Measurements from ENCODE around the gene ITCH.

Gene ITCH

GRCh38 chr20:34443546-34443945, 80.5 kb downstream of the ITCH start:
- Histone ChIP-seq H3F3A (ENCODE audit: insufficient read depth) (no peaks in the 10 kb centered on the region), H3K79me2 (ENCODE audit: insufficient read depth, low read length) (no peaks in the 10 kb centered on the region)
- TF ChIP-seq EZH2phosphoT487 (conservative IDR thresholded peaks at IDR 0.05; ENCODE audit: low read length): no peak
- TF ChIP-seq CTCF (IDR thresholded peaks at IDR 0.05; ENCODE audit: insufficient read depth, low read length, poor library complexity, severe bottlenecking): no peak

GRCh38 chr20:34445177-34446065, 82.3 kb downstream of the ITCH start:
- no peak overlapping the region for H2AFZ ChIP-seq (ENCODE audit: low read depth, low read length, severe bottlenecking)
- H4K20me1 ChIP-seq (ENCODE audit: low read depth, low read length): no peaks in the 10 kb centered on the region
- H3K27me3 ChIP-seq (ENCODE audit: low read length): no peaks in the 10 kb centered on the region
- H3K9me2 ChIP-seq (replicated peaks; ENCODE audit: insufficient read depth, low read length): no peaks in the 10 kb centered on the region
- peaks cover 47% of the 10 kb centered on the region for H3K36me3 ChIP-seq (ENCODE audit: low read length)
- H3K79me2 ChIP-seq (ENCODE audit: insufficient read depth, low read length): no peaks in the 10 kb centered on the region
- no peak overlapping the region for H3K9ac ChIP-seq (ENCODE audit: low read length)
- H3K9me3 ChIP-seq (ENCODE audit: insufficient read depth, low read length): no peaks in the 10 kb centered on the region
- no peak overlapping the region for H3K4me3 ChIP-seq (ENCODE audit: insufficient read depth, low read length, poor library complexity, severe bottlenecking)
- H3K27ac ChIP-seq (ENCODE audit: low read depth, low read length): no peak overlapping the region
- TF ChIP-seq CTCF (IDR thresholded peaks at IDR 0.05; ENCODE audit: insufficient read depth, low read length, poor library complexity, severe bottlenecking): no peak
- TF ChIP-seq EZH2phosphoT487 (conservative IDR thresholded peaks at IDR 0.05; ENCODE audit: low read length): no peak
- no peak overlapping the region for H3K4me2 ChIP-seq (ENCODE audit: low read depth, low read length, poor library complexity, severe bottlenecking)
- no peaks in the 10 kb centered on the region for H3F3A ChIP-seq (ENCODE audit: insufficient read depth)

More at GRCh38 chr20:34443546-34443945, 80.5 kb downstream of the ITCH start:
- H3K9ac ChIP-seq (ENCODE audit: low read length): no peak overlapping the region
- H3K4me3 ChIP-seq (ENCODE audit: insufficient read depth, low read length, poor library complexity, severe bottlenecking): no peak overlapping the region
- H2AFZ ChIP-seq (ENCODE audit: low read depth, low read length, severe bottlenecking): no peak overlapping the region
- H3K9me3 ChIP-seq (ENCODE audit: insufficient read depth, low read length): no peaks in the 10 kb centered on the region
- no peaks in the 10 kb centered on the region for H3K9me2 ChIP-seq (replicated peaks; ENCODE audit: insufficient read depth, low read length)
- H3K27ac ChIP-seq (ENCODE audit: low read depth, low read length): no peak overlapping the region
- H3K36me3 ChIP-seq (ENCODE audit: low read length): peaks cover 49% of the 10 kb centered on the region
- no peak overlapping the region for H3K4me2 ChIP-seq (ENCODE audit: low read depth, low read length, poor library complexity, severe bottlenecking)
- H3K27me3 ChIP-seq (ENCODE audit: low read length): no peaks in the 10 kb centered on the region
- H4K20me1 ChIP-seq (ENCODE audit: low read depth, low read length): no peaks in the 10 kb centered on the region

GRCh38 chr20:34448517-34448916, 85.4 kb downstream of the ITCH start:
- peaks cover 40% of the 10 kb centered on the region for H3K36me3 ChIP-seq (ENCODE audit: low read length)
- no peak overlapping the region for H3K9ac ChIP-seq (ENCODE audit: low read length)
- no peaks in the 10 kb centered on the region for H3K9me2 ChIP-seq (replicated peaks; ENCODE audit: insufficient read depth, low read length)
- no peaks in the 10 kb centered on the region for H3K27me3 ChIP-seq (ENCODE audit: low read length)
- H3K4me3 ChIP-seq (ENCODE audit: insufficient read depth, low read length, poor library complexity, severe bottlenecking): no peak overlapping the region
- H3K79me2 ChIP-seq (ENCODE audit: insufficient read depth, low read length): no peaks in the 10 kb centered on the region
- H3K27ac ChIP-seq (ENCODE audit: low read depth, low read length): no peak overlapping the region
- no peak overlapping the region for H2AFZ ChIP-seq (ENCODE audit: low read depth, low read length, severe bottlenecking)
- no peaks in the 10 kb centered on the region for H3F3A ChIP-seq (ENCODE audit: insufficient read depth)
- TF ChIP-seq EZH2phosphoT487 (conservative IDR thresholded peaks at IDR 0.05; ENCODE audit: low read length): no peak
- TF ChIP-seq CTCF (IDR thresholded peaks at IDR 0.05; ENCODE audit: insufficient read depth, low read length, poor library complexity, severe bottlenecking): no peak
- no peaks in the 10 kb centered on the region for H3K9me3 ChIP-seq (ENCODE audit: insufficient read depth, low read length)
- H3K4me2 ChIP-seq (ENCODE audit: low read depth, low read length, poor library complexity, severe bottlenecking): no peak overlapping the region
- no peaks in the 10 kb centered on the region for H4K20me1 ChIP-seq (ENCODE audit: low read depth, low read length)
